NCI-H2196 (cell line): ENCODE results near the gene TRIM13.
"Not testable (repeated sequence)": the region's sequence is repeated elsewhere in the genome, so short reads cannot be mapped to it uniquely, and the experiment has no call there.

ENCODE experiments used
- DNase-seq: peaks from one replicate; lab custom pipeline; 2025; ENCODE audit not compliant: unreplicated experiment; lab: John Stamatoyannopoulos, UW

TRIM13 gene

DNA sequence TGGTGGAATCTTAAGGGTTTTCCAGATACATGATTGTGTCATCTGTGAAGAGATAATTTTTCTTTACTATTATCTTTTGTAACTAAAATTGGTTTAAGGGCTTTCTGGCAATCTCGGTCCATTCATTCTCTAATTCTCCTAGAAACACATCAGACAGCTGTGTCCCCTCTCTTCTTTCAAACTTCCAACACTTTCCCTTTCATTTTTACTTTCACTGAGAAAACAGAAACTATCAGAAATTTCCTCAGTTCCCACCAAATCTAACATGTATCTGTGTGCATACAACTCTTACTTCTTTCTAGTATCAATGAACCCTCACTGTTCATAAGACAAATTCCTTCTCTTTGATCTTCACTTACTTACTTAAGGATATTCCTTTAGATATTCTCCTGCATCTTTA is 58.6 kb downstream of the TRIM13 start:
- DNase-seq = no peak

GRCh38 chr13:50060718-50061117 is 63.9 kb downstream of the TRIM13 start:
- DNase-seq = no peak

GRCh38 chr13:50062336-50062735 is 65.5 kb downstream of the TRIM13 start:
- DNase-seq = not testable (repeated sequence)

DNA sequence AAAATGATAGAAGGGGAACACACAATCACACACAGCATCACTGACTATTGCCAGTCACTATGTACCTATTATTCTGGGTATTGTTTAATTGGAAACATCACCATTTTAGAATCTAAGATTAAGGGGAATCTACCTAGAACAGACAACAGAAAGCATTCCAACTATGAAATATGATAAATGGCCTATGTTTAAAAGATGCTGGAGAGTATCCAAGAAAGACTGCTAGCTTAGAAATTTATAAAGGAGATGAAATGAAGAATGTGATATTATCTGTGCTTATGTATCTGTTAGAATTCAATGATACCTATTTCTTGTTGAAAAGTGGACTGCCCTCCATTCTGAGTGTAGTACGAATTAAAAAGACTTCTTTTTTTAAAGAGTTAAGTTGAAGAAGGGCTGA is 68.9 kb downstream of the TRIM13 start:
- DNase-seq = no peak
